ENCODE data around the gene PTPRR. TPM values are rescaled to one million over a fixed set of nuclear protein-coding genes. Genes with fewer than 3 reads are reported as not detected.

PTPRR gene
- total and polyA plus RNA-seq, 2 of the 4 experiments (the other 2 are of a cell fraction) = 0.18 to 0.21 TPM

DNA sequence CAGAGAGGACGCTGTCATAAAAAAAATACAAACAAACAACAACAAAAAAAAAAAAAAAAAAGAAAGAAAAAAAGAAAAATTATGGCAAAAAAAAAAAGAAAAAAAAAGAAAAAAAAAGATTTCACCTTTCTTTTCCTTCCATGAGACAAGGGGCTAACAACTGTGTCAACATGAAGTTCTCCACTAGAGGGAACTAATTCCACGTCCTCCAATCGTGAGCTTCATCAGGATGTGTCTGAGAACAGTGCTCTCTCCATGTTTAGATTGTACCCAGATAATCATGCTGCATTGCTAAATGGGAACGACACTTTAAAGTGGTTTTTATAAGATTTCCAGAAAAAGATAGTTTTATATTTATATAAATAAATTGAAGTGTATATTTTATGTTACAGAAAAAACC, 187.2 kb downstream of the PTPRR start:
- no peak overlapping the region for H2AK9ac ChIP-seq (replicated peaks; ENCODE audit: low read depth, low read length, poor library complexity)
- H3K36me3 ChIP-seq (ENCODE audit: control insufficient read depth, insufficient read depth, low read length) = no peaks in the 10 kb centered on the region
- no peak overlapping the region for H4K91ac ChIP-seq (ENCODE audit: insufficient read depth, low read depth, low read length)
- no peak overlapping the region for H3K23ac ChIP-seq (ENCODE audit: low read depth, low read length)
- TF ChIP-seq NFE2L2 (IDR thresholded peaks at IDR 0.05; ENCODE audit: low read depth, low read length) = no peak
- TF ChIP-seq RAD21 (IDR thresholded peaks at IDR 0.05; ENCODE audit: low read length) = peak; percentile 72
- TF ChIP-seq, protein P1, sequence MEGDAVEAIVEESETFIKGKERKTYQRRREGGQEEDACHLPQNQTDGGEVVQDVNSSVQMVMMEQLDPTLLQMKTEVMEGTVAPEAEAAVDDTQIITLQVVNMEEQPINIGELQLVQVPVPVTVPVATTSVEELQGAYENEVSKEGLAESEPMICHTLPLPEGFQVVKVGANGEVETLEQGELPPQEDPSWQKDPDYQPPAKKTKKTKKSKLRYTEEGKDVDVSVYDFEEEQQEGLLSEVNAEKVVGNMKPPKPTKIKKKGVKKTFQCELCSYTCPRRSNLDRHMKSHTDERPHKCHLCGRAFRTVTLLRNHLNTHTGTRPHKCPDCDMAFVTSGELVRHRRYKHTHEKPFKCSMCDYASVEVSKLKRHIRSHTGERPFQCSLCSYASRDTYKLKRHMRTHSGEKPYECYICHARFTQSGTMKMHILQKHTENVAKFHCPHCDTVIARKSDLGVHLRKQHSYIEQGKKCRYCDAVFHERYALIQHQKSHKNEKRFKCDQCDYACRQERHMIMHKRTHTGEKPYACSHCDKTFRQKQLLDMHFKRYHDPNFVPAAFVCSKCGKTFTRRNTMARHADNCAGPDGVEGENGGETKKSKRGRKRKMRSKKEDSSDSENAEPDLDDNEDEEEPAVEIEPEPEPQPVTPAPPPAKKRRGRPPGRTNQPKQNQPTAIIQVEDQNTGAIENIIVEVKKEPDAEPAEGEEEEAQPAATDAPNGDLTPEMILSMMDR (conservative IDR thresholded peaks at IDR 0.05; ENCODE audit: low read depth, low read length) = peak; percentile 72
- no peak for TF ChIP-seq RCOR1 (IDR thresholded peaks at IDR 0.05; ENCODE audit: insufficient replicate concordance, low read length)
- peak; percentile 51 for TF ChIP-seq SMC3 (IDR thresholded peaks at IDR 0.05; ENCODE audit: low read depth, low read length)
- no peak overlapping the region for H2BK120ac ChIP-seq (ENCODE audit: low read depth, low read length)
- no peak overlapping the region for H2BK20ac ChIP-seq (ENCODE audit: low read depth, low read length)
- dilution Hi-C loops (cut with HindIII; ENCODE audit: low sequenced_read_pairs, unreplicated experiment) = no loop called here
- no peak overlapping the region for H3K18ac ChIP-seq (ENCODE audit: low read depth, low read length)
- no peaks in the 10 kb centered on the region for H3K27me3 ChIP-seq (ENCODE audit: control insufficient read depth, insufficient read depth, low read length)
- H2BK15ac ChIP-seq (ENCODE audit: low read depth, low read length) = no peak overlapping the region
- H3K4me3 ChIP-seq (ENCODE audit: insufficient read depth, low read depth, low read length) = no peak overlapping the region
- ATAC-seq (ENCODE audit: low read depth) = peak; percentile 90
- H4K8ac ChIP-seq (ENCODE audit: low read depth in 2 of 2, low read length in 2 of 2) = no peak overlapping the region
- CTCF ChIA-PET = interaction anchor here (0.6 to 2.6 kb wide), 7 partner anchors 11 to 1232 kb away, joined by 3 to 15 read pairs (median 3); no protein-coding TSS in a partner anchor
- in situ Hi-C loops (cut with MboI; ENCODE audit: low sequenced_read_pairs) = loop anchor here (5.0 to 25.0 kb wide), 2 partner anchors 654 to 856 kb away; no protein-coding TSS in a partner anchor
- H3K4ac ChIP-seq (ENCODE audit: low read depth, low read length) = no peak overlapping the region
- no peak overlapping the region for H2AK5ac ChIP-seq (ENCODE audit: low read depth, low read length)
- no peak overlapping the region for H3K9ac ChIP-seq (ENCODE audit: low read depth, low read length)
- no peak overlapping the region for H3K27ac ChIP-seq (ENCODE audit: insufficient read depth, low read length)
- DNase-seq = peak; percentile 67
- no peak overlapping the region for H3K14ac ChIP-seq (replicated peaks; ENCODE audit: low read depth, low read length)
- H2BK5ac ChIP-seq (ENCODE audit: low read depth, low read length, poor library complexity, severe bottlenecking) = no peak overlapping the region
- intact Hi-C loops (cut with micrococcal nuclease) = loop anchor here (1.0 to 2.0 kb wide), 2 partner anchors 281 to 659 kb away; no protein-coding TSS in a partner anchor
- H3K9me1 ChIP-seq (ENCODE audit: insufficient read depth, low read length) = no peaks in the 10 kb centered on the region
- no peaks in the 10 kb centered on the region for H3K9me3 ChIP-seq (ENCODE audit: control insufficient read depth, insufficient read depth, low read length)
- H4K5ac ChIP-seq (ENCODE audit: low read depth, low read length) = no peak overlapping the region
- H3K56ac ChIP-seq (ENCODE audit: extremely low read depth, insufficient read depth, low read length) = no peak overlapping the region
- BruUV-seq (replicated peaks) = no TSS peak
- H2AFZ ChIP-seq (replicated peaks; ENCODE audit: low read length, poor library complexity) = no peak overlapping the region
- no peaks in the 10 kb centered on the region for H4K20me1 ChIP-seq (ENCODE audit: insufficient read depth, low read length)
- no peak overlapping the region for H3K4me2 ChIP-seq (ENCODE audit: low read depth, low read length)
- no peaks in the 10 kb centered on the region for H3K4me1 ChIP-seq (ENCODE audit: control insufficient read depth, insufficient read depth, low read length)
- no peaks in the 10 kb centered on the region for H3K79me1 ChIP-seq (ENCODE audit: low read depth in 1 of 2, low read length in 2 of 2)
- WGBS, 2 experiments (ENCODE audit: extremely low coverage in 2 of 2, insufficient read length in 1 of 2) = no CpG with 5 or more reads among the region's 4 CpGs
- POLR2A ChIA-PET (ENCODE audit: unreplicated experiment) = no interaction called here

All from IMR-90 (cell line).